ENCODE measurements around the gene DOCK1.

DOCK1 gene

DNA sequence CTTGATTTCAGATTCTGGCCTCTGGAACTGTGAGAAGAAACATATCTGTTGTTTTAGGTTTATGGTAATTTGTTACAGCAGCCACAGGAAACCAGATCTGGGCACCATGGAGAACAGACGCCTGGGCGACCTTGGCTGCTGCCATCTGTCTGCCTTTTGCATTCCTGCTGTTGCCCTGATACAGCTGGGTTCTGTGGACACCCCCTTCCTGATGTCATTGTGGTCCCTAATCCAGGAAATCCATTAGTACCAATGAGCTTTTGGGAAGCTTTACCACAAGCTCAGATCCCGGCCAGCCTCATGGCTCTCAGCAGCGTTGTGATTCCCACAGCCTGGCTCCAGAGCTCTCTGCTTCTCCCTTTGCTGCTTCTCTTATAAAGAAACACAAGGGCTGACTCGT, 469.7 kb downstream of the DOCK1 start:
- DNase-seq: no peak

DNA sequence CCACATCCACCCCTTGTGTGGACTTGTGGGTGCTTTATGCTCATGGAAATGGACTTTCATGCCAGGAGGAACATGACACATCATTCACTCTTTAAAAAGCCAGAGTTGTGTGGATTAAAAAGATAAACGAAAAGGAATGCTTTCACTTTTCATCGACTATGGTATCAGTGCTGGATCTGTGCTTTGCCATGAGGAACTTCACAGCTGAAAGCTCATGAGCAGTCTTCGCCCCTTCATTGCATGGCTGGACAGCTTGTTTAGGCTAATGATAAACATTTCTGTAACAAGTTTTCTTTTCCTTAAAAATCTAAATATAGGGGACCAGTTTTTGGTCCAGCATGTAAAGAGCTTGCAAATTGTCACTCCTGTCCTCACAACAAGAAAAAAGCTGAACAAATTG, 470.2 kb downstream of the DOCK1 start:
- DNase-seq: no peak

DNA sequence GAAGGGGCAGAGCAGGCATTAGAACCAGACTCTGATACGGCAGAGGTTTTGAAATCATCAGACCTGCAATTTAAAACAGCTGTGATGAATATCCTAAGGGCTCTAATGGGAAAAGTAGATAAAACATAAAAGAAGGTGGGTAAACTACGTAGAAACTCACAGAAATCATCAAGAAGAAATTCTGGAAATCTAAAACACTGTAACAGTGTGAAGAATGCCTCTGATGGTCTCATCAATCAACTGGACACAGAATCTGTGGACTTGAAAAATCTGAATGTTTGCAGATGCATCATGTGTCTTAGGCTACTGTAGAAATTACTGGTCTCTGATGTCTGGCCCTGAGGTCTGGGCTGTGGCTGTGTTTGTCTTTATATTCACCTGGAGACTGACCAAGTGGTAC, 470.8 kb downstream of the DOCK1 start:
- DNase-seq: no peak

DNA sequence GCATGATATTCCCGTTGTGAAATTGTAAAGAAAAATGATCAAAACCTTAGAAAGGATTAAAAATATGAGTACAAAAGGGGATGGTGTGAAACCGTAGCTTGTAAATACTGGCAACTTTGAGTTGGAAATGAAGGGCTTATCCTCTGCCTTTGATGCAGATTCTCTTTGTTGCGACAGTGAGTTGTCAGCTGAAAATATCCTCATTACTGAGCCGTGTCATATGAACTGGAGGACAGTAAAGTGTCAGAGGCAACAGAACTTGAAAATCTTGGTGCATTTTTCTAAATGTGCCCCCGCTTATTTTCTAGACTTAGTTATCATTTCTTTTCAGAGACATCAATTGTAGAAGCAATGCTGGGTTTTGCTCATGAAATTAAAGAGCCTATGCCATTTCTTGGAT, 473.4 kb downstream of the DOCK1 start:
- DNase-seq: no peak

DNA sequence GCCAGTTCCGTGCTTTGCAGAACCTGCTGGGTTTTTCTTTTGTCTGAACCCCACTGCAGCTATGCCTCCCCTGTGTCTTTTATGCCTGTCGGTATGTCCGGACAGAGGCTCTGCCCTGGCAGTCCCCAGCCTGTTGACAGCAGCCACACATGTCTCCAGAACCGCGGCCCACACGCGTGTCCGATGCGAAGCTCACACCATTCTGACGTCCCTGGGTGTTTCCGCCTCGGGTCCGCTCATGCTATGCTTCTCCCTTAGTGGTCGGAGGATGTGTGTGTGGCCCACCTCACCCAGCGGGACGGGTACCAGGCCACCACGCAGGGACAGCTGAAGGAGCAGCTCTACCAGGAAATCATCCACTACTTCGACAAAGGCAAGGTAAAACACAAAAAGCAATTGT, 479.3 kb downstream of the DOCK1 start:
- no peak for DNase-seq

DNA sequence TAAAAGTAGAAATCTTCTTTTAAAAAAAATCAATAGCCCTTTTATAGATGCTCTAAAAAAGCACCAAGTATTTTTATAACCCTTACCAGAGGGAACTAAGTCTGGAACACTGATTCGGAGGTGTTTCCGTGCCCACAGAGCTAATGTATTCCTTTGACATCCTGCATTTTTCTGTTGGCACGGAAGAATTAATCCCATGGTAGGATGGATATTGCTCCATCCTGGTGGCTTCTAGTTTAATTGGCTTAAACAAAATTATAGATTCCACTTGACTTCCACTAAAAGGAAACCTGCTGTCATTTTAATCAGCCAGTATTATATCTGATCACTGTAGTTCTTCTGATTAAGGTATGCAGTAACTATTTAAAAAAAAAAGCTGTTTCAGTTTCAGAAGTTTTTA, 479.8 kb downstream of the DOCK1 start:
- no peak for DNase-seq

DNA sequence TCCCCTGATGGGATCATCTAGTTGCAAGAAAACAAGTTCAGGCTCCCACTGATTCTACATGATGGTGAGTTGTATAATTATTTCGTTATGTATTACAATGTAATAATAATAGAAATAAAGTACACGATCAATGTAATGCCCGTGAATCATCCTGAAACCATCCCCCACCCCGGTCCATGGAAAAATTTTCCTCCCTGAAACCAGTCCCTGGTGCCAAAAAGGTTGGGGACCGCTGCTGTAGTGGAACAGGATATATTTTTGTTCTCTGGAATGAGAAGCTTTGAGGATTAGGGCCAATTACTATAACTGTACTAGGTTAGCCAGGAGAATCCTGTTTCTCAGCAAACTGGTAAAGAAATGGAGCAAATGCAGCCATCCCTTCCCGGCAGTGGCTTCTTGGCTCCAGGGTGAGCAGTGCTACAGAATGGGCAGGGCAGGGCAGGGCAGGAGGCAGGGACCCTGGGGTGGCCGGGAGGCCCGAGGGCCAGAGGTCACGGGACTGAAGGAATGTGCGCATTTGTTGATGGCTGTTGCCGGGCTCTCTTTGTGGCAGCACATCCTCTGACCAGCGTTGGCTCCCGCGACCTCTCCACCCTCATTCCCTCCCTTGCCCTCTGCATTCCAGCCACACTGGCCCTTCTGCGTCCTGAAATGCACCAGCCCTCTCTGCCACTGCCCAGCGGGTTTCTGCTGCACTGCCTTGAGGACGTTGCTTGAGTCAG, 481.5 kb downstream of the DOCK1 start:
- DNase-seq: no peak

DNA sequence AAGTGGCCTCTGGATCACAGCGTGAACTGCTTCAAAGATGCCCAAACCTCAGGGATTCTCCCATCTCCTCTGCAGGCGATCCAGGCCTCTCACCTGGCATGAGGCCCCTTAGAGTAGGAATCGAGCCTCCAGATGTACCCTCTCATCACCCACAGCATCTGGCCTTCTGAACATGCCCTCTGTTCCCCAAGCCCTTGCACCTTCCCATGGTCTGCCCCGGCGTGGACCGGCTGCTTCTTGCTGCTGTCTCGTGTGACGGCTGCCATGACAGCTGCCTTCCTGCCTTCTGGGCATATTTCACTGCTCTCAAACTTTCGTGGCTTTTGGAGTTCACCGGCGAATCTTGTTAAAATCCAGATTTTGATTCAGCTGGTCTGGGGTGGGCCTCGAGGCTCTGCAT, 486.6 kb downstream of the DOCK1 start:
- no peak for DNase-seq

DNA sequence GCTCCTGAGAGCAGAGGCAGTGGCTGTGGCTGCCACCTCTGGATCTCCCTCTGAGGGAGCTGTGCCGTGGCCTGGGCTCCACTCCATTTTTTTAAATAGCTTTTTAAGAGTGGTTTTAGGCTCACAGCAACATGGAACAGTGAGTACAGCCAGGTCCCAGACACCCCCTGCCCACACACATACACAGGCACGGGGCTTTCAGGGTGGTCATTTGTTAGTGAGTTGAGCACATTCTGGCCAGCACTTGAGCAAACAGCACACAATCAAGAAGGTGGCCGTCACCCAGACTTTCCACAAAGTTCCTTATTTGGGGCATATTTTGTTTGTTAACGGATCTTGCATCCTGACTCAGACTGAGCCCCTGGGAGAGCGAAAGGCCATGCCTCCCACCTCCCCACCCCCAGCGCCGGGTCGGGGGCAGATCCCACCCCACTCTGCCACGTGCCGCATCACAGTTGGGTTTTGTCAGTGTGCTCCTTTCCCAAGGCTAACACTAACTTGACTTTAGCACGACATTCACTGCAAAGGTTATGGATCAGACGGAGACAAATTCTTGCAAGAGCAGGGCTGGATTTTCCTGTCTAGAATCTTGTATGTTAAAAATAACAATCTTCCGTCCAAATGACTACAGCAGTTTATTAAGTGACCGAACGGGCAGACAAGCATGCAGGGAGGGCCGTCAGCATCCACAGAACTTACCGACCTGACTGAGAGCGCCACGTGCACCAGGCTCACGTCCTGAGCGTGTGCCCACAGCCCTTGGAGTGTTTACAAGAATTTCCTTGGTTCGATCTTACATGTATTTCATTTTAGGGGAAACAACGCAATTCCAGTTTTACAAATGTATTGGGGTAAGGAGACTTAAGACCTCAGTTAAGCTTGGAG, 487.4 kb downstream of the DOCK1 start:
- DNase-seq: no peak

DNA sequence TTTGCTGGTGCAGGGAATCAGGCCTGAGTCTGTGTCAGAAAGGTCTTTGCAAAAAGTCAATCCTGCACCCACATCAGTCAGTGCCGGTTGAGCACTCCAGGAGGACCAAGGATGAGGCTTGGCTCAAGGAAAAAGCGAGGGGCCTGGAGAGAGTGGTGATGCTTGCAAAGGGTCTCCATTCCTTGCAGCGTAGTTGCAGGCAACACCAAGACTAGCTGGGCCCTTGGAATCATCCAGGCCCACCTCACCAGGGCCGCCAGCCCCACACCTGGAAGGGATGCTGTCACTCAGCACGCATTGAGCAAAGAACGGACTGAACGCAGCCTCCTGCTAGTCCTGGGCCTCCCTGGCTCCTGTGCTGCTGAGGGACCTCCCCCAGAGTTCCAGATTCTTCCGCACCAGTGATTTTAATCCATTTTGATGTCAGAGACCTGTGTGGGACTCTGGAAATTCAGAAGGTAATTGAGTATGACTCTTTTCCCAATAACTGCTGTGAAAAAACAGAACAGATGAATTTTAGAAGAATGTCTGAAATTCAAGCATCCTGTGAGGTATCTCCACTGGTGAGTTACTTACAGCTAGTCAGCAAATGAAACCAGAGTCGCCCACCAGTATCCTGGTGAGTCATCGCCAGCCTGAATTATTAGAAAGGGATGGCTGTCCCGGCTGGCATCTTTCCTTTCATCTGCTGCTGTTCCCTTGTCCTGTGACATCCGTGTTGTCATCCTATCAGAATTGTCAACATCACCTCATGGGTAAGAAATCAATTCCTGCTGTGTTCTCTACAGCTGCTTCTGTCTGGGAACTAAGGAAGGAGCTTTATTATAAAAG, 493.1 kb downstream of the DOCK1 start:
- DNase-seq: no peak

DNA sequence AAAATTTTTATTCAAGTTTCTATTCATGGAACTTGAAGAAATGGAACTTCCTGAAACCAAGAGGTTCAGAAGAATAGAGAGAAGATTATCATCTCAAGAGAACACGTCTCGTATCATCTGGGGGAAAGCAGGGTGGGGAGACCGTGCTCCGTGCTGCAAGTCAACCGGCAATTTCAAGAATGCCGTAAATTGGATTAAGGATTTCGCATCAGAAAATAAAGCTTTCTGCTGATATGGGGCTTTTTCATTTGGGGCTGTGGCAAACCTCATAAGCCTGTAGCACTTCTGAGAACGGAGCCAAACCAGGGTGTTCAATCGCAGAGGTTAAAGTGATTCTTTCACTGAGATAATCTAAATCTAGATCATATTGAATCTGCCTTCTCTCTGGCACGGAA, 493.7 kb downstream of the DOCK1 start:
- DNase-seq: no peak

DNA sequence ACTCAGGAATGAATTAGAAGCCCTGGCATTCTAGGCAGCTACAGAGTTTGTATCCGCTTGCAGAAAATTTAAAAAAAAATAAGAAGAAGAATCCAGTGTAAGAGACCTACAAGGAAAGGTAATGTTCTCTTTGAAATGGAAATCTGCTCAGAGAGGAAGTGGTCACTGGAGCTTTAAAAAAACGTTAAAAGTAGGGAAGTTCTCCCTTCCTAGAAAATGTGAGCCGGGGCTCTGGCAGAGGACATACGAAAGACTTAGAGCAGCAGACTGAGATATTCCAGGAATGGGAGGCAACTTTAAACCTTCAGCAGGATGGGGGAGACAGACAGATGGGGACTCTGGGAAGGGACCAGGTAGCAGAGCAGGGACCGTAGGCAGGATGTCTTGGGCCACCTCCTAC, 494.4 kb downstream of the DOCK1 start:
- no peak for DNase-seq

DNA sequence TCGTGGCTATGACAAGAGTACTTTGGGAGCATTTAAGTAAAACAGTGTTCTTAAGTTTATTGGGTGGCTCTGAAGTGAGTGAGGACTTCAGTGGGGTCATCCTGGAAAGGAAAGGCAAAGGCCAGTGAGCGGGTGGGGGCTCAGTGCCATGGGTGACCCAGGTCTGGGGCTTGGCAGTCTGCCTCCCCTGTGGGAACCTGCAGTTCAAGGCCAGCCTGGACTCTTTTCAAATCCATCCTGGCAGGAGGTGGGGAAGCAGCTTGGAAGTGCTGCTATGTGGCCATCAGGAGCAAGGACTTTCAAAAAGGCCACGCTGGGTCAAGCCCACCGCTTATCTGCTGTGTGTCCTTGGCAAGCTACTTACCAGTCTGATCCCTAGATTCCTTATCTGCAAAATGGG, 495.0 kb downstream of the DOCK1 start:
- DNase-seq: no peak

DNA sequence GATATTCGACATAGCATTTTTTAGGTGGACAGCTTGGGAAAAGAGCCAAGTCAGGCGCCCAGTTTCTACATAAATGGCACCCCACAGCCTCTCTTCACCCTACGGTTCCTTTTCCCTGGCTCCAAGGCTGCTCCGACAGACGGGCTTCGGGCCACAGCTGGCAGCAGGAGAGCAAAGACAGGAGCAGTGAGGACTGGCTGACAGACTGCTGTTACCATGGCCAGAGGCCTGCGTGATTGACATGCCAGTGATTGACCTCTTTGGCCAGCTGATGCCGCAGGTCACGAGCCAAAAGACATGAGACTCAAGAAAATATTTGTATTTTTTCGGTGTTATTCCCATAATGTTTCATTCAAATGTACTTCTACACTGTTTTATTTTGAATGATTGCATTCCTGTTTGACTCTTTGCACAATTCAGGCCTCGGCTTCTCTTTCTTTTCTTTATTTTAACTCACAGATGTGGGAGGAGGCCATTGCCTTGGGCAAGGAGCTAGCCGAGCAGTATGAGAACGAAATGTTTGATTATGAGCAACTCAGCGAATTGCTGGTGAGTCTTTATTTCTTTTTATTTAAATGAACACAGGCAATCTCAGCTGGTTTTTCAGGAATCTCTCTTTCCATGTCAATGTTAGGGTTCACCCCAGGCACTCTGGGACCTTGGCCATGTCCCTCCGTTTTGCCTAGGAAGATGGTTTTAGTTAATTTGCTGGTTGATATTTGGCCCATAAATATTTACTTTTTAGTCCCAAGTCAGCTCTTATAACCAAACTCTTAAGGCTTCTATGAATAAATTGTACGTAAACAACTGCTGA, 497.6 kb downstream of the DOCK1 start:
- DNase-seq: no peak

DNA sequence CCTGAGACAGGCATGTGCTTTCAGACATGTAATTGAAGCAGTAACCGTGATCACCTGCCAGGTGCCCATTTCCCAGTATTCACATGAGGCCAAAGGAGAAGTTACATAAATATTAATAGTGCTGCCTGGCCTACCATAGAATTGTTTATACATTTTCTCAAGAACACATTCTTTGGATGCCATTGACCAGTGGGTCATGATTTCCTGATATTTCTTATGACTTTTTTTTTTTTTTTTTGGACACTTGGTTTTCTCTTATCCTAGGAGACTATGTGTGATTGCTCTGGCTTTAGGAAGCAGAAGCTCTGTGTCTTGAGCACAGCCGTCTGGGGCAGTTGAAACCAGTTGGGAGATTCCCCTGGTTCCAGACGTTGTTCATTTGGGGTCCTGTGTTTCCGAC, 500.0 kb downstream of the DOCK1 start:
- no peak for DNase-seq

DNA sequence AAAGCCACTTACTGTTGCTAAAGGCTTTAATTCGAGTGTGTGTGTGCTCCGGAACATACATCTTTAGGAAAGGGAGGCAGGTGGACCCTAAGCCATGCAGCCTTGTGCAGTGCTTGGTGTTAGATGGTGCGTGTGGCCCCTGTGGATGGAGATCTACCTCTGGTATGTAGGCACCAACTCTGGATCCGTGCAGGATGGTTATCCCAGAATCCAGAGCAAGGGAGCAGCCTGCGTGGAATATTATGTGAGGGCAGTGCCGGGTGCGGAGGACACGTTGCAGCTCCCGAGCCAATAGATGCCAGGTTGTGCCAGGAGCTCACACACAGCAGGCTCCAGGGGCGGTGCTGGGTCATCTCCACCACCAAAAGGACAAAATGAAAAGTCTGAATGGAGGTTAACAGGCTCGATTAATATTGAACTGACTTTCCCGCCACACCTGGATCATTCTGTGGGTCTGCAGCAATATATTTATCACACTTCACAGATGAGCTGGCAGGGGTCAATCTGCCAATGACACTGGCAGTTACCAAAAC, 500.9 kb downstream of the DOCK1 start:
- no peak for DNase-seq

DNA sequence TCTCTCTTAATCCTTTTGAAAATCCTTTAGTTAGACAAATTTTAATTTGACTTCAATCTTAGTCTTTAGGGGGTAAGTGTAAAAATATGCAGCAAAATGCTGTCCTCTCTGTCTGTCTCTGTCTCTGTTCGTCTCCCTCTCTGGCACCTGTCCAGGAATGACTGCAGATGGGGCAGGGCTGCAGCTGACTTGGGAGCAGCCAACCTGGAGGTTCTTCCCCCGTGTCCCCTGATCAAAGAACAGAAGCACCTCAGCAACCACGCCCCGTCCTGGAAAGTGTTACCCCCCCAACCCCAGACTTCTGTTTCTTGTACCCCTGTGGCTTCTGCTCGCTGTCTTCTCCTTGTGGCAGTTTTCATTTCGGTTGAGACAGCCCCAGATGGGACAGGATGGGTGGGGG, 502.3 kb downstream of the DOCK1 start:
- DNase-seq: no peak

DNA sequence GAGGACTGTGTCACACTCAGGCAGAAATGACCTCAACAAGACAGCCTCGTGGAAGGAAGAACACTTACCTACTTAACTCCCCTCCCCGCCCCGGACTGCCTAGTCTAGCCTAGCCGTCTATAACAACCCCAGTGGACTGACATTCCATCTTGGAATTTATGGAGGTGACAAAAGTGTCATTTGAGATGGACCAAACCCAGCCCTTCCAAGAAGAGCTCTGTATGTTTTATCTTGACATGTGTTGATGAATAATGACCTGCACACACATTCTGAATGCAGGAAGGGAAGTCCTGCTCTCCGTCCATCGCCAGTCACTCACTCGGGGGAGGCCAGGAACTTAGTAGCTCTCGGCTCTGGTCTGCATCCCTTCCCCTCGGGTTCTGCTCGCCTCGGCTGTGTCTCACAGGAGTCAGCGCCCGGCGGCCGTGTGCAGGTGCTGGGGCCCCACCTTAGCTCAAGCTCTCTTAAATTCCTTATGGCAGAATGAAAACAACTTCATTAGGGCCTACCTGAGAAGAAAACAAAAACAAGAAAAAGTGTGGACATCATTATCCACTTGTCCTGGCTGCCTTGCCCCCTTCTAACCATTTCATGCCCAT, 503.0 kb downstream of the DOCK1 start:
- no peak for DNase-seq

DNA sequence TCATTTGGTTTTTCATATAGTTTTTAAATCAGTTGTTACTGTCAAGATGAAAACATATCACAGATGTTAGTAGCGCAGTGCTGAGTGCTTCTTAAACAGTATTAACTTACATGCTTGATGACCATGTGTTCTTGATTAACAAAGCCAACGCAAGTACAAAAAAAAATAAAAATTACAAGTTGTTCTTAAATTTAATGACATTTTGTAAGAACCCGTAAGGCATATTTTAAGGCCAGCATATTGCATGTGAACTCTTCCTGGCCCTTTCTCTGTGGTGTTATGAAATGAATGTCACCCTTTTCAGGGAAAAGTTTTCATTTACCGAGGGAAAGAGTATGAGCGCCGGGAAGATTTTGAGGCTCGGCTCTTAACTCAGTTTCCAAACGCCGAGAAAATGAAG, 503.5 kb downstream of the DOCK1 start:
- no peak for DNase-seq

DNA sequence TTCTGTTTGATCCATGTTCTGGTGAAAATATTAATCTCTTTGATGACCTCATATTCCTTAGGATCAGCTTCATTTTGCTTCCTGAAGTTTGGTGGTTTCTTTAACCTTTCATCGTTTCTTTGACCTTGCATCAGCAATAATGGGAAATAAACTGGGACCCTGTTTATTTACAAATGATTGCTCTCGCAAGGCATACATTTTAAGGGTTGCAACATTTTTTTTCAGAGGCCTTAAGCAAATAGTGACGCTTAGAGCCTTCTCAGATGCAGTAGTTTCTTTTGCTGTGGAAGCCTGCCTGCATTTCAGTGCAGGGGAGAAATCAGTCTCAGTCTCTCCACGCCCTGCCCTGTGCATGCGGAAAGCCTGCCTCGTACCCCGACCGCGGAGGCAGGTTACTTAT, 504.8 kb downstream of the DOCK1 start:
- no peak for DNase-seq

DNA sequence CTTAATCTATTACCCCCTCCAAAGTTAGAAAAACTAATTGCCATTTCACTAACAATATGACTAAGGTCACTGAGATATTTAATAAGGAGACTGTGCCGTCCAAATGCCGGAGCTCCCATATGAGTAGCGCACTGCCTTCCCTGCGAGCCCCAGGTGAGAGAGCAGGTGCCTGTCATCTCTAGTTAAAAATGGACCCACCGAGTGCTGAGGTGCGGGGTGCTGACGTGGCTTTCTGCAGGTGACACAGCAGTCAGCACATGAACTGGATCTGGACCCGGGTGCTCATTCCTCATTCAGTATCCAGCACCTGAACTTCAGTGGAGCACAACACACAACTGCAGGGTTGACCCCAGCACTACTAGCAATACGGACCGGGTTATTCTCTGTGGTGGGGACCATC, 505.8 kb downstream of the DOCK1 start:
- DNase-seq: no peak

DNA sequence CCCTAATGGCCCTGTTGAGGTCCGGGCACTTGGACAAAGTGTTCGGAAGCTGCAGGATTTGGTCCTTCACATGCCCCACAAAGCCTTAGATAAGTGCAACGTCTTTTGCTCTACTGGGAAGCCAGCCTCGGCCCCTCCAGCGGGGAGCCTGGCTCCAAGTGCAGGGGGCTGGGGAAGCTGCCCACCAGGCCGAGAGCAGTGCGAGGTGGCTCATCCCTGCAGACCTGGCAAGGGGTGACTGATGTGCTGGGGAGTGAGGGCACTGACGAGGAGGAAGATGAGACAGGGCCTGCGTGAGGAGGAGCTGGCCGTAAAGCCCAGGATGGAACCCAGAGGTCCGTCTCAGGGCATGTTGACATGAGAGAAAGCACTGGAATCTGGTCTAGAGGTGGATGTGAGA, 508.1 kb downstream of the DOCK1 start:
- DNase-seq: no peak
